ENCODE data around the gene MED10. TPM values are rescaled to one million over a fixed set of nuclear protein-coding genes. Genes with fewer than 3 reads are reported as not detected.
"Not testable (repeated sequence)": the region's sequence is repeated elsewhere in the genome, so short reads cannot be mapped to it uniquely, and the experiment has no call there.

The MED10 gene
- total RNA-seq, 2 donors from 2014 or later, result 19.7 to 45.3 TPM

GRCh38 chr5:6358434-6358820 is 19.9 kb downstream of the MED10 start:
- 90% methylated on average over 6 of the region's 6 CpGs for WGBS
- intact Hi-C loops (cut with DNase I), result no loop called here
- DNase-seq (ENCODE audit: low spot score), result no peak
- Histone ChIP-seq H3K9me3 (no peaks in the 10 kb centered on the region), H3K36me3 (no peaks in the 10 kb centered on the region), H3K4me3 (no peak overlapping the region), H3K27ac (no peak overlapping the region), H3K4me1 (replicated peaks) (no peaks in the 10 kb centered on the region), H3K27me3 (replicated peaks; ENCODE audit: insufficient read depth) (no peaks in the 10 kb centered on the region)
- TF ChIP-seq POLR2AphosphoS5 (IDR thresholded peaks at IDR 0.05) (no peak), CTCF (IDR thresholded peaks at IDR 0.05) (no peak), POLR2A (IDR thresholded peaks at IDR 0.05) (no peak)

- H3K9me3 ChIP-seq; intact Hi-C loops (cut with DNase I); DNase-seq (ENCODE audit: low spot score); H3K4me3 ChIP-seq; H3K27ac ChIP-seq; H3K4me1 ChIP-seq (replicated peaks); H3K27me3 ChIP-seq (replicated peaks; ENCODE audit: insufficient read depth); H3K36me3 ChIP-seq: not testable (repeated sequence)
- 92% methylated on average over 8 of the region's 8 CpGs for WGBS
Observed at GRCh38 chr5:6357817-6358433, 20.4 kb downstream of the MED10 start.

- 88% methylated on average over 16 of the region's 16 CpGs for WGBS
- H3K4me1 ChIP-seq (replicated peaks), result no peaks in the 10 kb centered on the region
- H3K9me3 ChIP-seq, result no peaks in the 10 kb centered on the region
- H3K4me3 ChIP-seq, result no peak overlapping the region
- DNase-seq (ENCODE audit: low spot score), result no peak
- no peaks in the 10 kb centered on the region for H3K36me3 ChIP-seq
- no peaks in the 10 kb centered on the region for H3K27me3 ChIP-seq (replicated peaks; ENCODE audit: insufficient read depth)
- TF ChIP-seq POLR2AphosphoS5 (IDR thresholded peaks at IDR 0.05) (no peak), CTCF (IDR thresholded peaks at IDR 0.05) (no peak), POLR2A (IDR thresholded peaks at IDR 0.05) (no peak)
- H3K27ac ChIP-seq, result no peak overlapping the region
- intact Hi-C loops (cut with DNase I), result no loop called here
Observed at GRCh38 chr5:6356578-6357164, 21.7 kb downstream of the MED10 start.

GRCh38 chr5:6355294-6355693 is 23.1 kb downstream of the MED10 start:
- Histone ChIP-seq H3K4me3 (no peak overlapping the region), H3K4me1 (replicated peaks) (no peaks in the 10 kb centered on the region), H3K27me3 (replicated peaks; ENCODE audit: insufficient read depth) (no peaks in the 10 kb centered on the region), H3K9me3 (no peaks in the 10 kb centered on the region), H3K27ac (no peak overlapping the region), H3K36me3 (no peaks in the 10 kb centered on the region)
- TF ChIP-seq CTCF (IDR thresholded peaks at IDR 0.05), result no peak
- TF ChIP-seq POLR2A (IDR thresholded peaks at IDR 0.05), result no peak
- no peak for TF ChIP-seq POLR2AphosphoS5 (IDR thresholded peaks at IDR 0.05)
- intact Hi-C loops (cut with DNase I), result no loop called here
- 64% methylated on average over 6 of the region's 6 CpGs for whole genome bisulfite sequencing
- DNase-seq (ENCODE audit: low spot score), result no peak

GRCh38 chr5:6354848-6355247 is 23.5 kb downstream of the MED10 start:
- 71% methylated on average over 3 of the region's 3 CpGs for WGBS
- Histone ChIP-seq H3K9me3 (no peaks in the 10 kb centered on the region), H3K27me3 (replicated peaks; ENCODE audit: insufficient read depth) (no peaks in the 10 kb centered on the region), H3K4me1 (replicated peaks) (no peaks in the 10 kb centered on the region), H3K36me3 (no peaks in the 10 kb centered on the region), H3K27ac (no peak overlapping the region), H3K4me3 (no peak overlapping the region)
- TF ChIP-seq CTCF (IDR thresholded peaks at IDR 0.05) (no peak), POLR2A (IDR thresholded peaks at IDR 0.05) (no peak), POLR2AphosphoS5 (IDR thresholded peaks at IDR 0.05) (no peak)
- DNase-seq (ENCODE audit: low spot score), result no peak
- intact Hi-C loops (cut with DNase I), result no loop called here
